ENCODE measurements around the gene JAK1.
A peak's percentile ranks its signal among the peaks of the same experiment; 100 is the strongest.

Gene JAK1

DNA sequence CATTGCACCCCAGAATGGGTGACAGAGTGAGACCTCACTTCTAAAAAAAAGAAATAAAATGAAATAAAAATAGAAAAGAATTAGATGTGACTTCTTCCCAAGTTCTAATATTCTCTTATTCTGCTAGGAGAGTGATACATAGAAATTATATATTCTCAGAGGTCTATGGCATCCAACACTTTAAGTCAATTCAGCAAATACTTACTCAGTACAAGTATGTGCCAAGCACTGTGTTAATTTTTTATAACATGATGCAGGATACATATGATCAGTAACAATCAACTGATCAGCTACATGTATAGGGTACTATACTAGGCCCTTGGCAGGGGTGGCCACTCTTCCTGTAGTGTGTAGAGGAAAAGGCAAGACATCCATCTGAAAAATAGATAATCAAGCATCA, 13.0 kb upstream of the JAK1 start:
- no peak for DNase-seq

DNA sequence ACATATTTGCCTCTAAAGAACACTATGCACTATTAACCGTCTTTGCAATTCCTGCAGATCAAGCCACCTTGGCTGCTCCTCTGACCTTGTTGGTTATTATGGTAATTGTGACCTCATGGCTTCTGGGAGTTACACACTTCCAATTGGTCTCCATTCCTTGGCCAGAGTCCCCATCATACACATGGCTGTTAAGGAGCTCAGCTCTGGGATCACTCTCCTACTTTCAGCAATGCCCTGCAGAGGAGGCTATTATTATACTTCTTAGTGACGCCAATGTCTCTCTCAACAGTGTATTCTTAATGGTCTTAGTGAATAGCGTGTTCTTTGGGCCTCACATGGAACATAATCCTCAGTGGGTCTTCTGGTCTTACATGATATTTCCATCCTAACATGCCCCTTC, 10.0 kb upstream of the JAK1 start:
- no peak for DNase-seq

DNA sequence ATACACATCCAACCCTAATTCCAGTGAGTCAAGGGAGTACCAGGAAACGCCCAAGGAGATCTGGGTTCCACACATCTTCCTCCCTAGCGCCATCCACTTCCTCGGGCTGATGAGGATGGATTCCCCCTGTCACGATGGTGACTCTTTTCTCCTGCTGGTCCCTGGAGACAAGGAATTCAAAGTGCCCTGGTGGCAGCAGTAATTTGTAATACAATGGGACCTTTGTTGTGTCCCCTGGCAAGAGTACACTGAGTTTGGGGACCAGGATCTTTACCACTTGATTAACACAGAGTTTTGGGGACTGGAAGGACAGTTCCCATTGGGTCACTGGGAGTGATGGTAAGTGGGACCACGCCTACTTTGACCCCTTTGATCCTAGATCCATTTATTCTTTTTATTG, 9.4 kb upstream of the JAK1 start:
- no peak for DNase-seq

DNA sequence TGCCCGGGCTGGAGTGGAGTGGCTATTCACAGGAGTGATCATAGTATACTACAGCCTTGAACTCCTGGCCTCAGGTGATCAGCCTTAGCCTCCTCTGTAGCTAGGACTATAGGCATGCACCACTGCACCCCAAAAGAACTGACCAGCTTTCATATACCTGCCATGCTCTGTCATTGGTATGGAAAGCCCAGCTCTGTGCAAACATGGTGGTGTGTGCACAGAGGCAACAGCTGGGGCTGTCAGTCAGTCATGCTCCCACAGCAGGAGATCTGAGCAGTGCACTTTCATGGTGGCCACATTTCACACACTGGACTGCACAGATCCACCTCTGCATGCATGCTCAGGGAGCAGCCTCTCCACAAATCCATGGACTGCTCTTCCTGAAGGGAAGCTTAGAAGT, 8.8 kb upstream of the JAK1 start:
- DNase-seq: no peak

DNA sequence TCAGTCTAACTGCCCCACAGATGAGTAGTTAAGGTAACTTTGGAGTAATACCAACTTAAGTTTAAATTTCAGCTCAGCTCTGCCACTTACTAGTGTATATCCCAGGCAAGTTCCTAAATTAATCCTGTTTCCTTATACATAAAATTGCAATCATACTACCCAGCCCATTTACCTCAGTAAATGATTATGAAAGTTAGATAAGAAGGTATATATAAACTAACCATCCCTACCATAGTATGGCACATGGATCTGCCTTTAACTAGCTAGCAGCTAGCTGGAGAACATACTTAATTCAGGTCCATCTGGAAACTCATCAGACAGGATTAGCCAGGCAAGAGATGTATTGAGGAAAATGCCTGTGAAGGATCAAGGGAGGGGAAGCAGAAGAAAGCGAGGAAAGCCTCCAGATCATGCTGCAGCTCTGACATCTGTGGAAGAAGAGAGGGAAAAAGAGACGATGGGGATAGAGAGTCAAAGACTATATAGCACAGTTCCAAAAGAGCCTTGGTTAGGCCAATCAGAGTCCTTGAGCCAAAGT, 8.0 kb upstream of the JAK1 start:
- DNase-seq: no peak

DNA sequence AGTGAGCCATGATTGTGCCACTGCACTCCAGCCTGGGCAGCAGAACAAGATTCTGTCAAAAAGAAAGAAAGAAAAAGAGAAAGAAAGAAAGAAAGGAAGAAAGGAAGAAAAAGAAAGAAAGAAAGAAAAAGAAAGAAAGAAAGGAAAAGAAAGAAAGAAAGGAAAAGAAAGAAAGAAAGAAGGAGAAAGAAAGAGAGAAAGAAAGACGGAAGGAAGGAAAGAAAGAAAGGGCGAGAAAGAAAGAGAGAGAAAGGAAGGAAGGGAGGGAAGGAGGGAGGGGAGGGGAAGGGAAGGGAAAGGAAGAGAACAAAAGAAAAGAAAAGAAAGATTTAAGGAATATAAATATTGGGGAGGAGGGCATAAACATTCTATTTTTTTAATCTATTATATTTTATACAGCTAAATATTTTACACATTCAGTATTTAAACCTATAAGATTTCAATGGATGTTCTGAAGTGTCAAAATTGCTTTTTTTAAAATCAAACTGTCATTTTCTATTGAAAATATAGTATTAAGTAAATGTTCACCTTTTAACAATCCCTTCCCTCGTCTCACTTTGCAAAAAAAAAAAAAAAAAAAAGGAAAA, 6.8 kb upstream of the JAK1 start:
- DNase-seq: no peak

DNA sequence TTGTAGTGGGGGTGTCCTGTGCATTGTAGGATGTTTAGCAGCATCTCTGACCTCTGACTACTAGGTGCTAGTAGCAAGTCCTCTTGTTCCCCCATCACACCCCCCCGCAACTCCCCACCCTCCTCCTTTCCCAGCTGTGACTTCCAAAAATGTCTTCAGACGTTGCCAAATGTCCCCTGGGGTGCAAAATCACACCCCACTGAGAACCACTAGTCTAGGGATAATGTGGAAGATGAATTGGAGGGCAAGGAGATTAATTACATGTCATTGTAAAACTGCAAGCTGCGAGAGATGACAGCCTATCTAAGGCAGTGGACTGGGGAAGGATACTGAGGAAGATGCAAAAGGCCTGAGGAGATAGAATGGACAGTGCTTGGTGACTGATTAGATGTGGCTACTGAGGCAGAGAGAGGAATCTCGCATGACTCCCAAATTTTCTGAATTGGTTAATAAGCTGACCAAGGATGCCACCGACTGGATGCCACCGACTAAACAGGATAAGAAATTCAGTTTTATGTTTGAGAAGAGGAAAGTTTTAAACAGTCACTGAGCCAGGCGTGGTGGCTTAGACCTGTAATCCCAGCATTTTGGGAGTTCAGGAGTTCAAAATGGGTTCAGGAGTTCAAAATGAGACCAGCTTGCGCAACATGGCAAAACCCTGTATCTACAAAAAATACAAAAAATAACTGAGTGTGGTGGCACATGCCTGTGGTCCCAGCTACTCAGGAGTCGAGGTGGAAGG, 3.1 kb upstream of the JAK1 start:
- no peak for DNase-seq

DNA sequence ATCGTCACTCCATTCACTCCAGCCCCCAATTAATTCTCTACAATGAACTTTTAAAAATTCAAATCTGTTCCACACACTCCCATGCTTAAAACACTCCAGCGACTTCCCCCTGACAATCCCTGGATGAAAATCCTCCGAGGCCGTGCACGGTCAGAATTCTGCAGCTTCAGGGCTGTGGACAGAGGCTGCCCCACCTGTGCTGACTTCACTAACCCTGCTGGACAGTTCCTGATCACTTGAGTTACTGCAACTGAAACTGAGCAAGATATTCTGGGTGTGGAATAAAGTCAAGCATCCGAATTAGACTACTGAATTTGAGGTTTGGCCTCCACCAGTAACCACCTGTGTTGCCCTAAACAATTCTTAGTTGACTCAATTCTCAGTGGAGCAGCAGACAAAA, 1.0 kb upstream of the JAK1 start:
- no peak for DNase-seq

DNA sequence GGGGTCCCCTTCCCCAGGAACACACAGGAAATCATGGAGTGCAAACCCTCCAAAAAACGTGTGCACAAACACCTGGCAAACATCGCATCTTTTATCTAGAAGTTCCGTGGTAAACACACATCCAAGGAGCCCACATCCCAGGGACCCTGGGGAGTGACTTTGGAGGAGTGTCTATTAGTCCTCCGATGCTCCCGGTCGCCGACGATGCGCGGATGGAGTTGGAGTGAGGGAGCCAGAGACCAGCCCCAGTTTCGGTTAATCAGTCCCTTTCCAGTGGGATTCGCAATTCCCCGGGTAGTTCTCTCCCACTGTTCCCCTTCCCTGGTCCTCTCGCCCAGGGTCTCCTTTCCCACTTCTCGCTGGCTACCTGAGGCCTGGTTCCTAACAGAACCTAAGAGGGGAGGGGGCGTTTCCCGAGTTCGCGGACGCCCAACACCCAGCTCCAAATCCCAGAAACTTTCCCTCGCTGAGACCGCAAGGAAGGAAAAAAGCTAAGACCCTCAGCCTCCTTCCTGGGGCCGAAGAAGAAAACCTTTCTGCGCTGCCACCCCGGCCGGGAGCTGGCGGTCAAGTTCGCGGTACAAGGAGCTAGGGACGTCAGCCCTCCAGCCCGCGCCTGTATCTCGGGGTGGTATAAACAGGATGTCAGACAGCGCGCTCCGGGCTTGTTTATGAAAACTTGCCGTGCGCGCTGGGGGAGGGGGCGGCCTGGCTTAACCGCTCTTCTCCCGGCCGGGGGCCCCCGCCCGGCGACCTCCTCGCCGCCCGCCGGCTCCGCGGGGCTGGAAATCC, 787 bp downstream of the JAK1 start:
- peak; percentile 67 for DNase-seq

DNA sequence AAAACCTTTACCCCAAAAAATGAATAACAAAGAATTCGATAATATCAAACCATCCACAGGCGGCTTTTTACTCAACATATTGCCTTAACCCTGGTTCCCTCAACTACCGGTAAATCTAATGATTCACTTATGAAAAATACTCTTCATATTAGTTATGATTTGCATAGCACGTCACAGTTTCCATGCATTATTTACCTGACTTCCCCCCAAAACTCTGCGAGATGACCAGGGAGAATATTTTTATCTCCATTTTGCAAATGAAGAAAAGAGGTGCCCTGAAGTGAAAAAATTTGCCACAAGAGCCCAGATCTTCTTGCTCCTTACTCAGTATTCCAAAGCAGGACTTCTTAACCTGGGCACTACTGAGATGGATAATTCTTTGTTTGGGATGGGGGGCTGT, 2.9 kb downstream of the JAK1 start:
- DNase-seq: no peak

DNA sequence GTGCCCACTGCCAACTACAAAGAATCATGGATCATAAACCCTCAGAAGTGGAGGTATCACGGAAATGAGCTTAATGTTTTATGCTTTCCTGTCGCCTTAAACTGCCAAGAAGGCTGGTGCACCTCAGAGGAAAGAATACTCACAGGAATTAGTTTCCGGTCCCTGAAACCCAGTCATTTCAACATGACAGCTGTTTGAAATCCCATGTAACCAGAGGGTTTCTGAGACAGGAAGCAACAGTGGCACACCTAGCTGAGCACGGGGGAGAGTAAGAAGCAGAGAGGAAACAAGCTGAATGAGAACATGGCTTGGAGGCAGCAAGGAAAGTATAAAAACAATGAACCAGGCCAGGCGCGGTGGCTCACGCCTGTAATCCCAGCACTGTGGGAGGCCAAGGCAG, 3.9 kb downstream of the JAK1 start:
- no peak for DNase-seq

DNA sequence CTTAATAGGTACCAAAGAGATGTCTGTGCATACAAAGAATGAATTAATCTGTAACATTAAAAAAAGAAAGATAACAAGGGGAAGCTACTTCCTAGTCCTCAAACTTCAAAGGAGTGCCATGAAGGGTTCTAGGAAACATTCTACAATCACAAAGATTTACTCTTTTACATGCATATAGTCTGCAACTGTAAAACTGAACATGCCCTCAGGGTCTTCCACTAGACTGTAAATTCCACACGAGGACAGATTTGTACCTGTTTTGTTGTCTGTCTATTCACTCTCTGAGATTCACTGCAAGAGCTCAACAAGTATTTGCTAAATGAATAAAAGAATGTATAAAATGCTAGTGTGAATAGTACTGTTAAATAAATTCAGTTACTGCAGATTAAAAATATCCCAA, 4.4 kb downstream of the JAK1 start:
- DNase-seq: no peak

DNA sequence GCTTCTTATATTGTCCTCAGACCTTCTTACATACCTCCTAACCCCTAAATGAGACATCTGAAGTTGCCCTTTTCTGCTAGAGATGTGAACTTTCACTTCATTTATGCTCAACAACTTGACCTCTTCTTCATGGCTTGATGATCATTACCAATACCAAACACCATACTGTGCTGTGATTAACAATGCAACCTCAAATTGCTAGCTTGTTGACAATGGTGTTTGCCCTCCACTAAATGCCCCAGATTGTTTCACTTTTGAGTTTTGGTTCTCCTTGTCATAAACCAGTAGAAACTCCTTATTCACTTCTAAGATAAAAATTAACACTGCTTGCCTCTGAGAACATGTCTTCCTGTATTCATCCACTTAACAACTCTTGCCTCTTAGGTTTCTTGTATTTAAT, 5.6 kb downstream of the JAK1 start:
- DNase-seq: peak; percentile 65

DNA sequence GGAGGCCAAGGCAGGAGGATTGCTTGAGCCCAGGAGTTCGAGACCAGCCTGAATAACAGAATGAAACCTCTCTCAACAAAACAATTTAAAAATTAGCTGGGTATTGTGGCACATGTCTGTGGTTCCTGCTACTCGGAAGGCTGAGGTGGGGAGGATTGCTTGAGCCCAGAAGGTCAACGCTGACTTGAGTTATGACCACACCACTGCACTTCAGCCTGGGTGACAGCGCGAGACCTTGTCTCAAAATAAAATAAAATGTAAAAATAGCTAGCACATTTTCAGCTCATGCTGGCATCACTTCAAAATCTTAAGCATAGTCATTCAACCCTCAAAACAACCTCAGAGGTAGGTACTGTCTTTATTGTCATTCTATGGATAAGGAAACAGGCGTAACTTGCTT, 6.4 kb downstream of the JAK1 start:
- DNase-seq: peak; percentile 29

DNA sequence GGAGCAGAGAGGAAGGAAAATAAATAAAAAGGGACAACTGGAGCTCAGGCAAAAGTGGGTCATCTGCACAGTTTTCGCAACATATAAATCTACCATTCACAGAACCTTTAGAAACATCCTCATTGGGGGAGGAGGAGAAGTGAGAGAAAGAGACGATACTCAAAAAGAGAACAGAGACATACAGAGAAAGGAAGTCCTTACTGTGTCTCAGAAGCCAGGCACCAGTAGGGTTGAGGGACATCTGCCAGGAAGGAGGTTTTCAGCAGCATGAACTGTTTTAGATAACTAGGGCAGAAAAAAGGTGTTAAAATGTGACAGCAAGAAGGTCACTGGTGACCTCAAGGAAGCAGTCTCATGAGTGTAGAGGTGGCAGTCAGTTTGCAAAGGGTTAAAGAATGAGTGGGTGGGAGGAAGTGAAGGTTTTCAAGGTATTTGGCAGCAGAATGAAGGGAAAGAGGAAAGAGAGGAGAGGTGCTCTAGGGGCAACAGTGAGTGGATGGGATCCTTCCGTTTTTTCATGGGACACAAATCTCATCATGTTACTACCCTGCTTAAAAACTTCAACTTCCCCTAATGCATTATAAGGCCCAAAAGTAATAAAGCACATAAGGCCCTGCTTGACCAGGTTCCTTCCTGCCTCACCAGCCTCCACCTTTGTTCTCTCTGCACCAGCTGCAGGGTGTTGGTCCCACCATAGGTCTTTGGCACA, 9.5 kb downstream of the JAK1 start:
- DNase-seq: peak; percentile 81

DNA sequence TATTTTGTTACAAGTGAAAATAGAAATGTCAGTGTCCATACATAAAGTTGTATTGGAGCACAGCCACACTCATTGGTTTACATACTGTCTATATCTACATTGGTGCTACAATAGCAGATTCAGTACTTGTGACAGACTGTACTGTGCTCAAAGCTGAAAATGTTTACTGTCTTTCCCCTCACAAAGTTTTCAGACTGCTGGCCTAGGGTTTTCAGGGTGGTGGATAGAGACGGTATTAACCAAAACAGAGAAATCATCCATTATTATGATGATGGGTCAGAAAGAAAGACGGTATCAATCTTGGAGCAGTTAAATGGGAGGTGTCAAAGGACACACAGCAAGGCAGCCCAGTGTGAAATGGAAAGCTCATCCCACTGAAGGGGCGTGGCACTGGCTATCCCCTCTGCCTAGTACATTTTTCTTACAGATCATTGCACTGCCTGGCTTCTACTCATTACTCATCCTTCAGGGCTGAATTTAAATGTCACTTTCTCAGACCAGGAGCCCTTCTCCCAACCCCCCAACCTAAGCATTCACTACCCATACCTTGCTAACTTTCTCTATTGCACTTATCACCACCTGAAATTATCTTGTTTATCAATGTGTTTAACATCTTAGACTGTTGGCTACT, 10.2 kb downstream of the JAK1 start:
- DNase-seq: peak; percentile 57

DNA sequence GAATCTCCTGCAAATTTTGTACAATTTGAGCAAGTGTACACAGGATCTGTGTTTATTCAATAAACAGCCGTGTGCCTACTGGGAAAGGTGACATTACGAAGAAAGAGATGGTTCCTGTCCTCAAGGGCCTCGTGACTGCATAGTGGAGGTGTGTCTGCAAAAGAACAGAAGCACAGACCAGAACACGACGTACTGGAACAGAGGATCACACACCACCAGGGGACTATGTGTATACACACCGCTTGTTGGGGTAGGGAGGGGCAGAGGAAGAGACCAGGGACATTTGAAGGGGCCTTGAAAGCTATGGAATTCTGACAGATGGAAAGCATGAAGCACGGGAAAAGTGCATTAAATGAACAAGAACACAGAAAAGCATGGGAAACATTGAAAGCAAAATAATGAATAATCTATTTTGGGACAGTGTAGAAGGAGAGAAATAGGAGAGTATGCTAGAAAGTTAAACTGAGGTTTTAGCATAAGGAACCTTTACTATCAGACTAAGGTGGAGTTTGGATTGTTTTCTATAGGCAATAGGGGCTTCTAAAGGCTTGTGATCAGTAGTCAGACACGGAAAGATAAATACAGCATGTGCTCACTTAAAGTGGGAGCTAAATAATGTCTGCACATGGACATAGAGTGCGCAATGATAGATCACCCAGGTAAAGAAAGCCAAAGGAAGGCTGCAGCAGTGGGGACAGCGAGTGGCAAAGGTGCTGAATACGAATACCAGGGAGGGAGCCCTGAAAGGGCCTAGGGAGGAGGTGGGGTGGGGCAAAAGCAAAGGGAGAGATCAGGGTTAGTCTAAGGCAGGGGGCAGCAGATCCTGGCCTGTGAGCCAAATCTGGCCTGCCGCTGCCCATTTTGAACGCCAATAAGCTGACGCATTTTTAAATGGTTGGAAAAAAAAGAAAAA, 11.0 kb downstream of the JAK1 start:
- no peak for DNase-seq

DNA sequence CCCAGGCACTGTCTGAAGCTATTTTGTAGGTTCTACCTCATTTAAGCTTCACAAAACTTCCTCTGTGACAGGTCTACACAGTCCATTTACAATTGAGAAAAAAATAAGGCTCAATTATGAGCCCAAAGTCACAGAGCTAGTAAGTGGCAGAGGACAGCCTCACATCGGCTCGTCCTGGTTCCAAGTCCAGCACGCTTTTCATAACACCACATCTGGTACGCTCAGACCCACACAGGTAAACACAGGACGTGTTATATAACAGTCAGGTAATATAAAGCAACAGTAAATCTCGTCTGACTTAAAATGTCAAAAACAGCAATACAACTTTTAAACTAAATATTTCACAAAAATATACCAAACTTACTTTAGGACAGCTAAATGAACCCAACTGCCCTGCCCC, 13.1 kb downstream of the JAK1 start:
- no peak for DNase-seq

DNA sequence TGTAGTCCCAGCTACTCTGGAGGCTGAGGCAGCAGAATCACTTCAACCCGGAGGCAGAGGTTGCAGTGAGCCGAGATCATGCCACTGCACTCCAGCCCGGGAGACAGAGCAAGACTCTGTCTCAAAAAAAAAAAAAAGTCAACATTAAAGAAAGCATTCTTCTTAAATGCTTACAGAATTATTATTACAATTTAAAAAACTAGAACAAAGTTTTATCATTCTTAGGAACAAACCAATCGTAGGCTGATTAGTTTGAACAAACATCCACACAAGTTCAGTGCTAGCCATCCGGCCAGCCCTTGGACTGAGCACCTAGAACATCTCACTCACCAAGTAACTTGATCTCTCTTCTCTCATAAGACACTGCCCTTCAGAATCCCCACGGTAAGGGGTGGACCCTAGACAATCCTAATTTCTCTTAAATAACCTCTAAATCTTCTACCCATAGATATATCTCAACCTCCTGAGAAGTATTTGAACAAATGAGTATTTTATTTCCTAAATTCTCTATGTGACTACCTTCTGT, 16.0 kb downstream of the JAK1 start:
- no peak for DNase-seq

DNA sequence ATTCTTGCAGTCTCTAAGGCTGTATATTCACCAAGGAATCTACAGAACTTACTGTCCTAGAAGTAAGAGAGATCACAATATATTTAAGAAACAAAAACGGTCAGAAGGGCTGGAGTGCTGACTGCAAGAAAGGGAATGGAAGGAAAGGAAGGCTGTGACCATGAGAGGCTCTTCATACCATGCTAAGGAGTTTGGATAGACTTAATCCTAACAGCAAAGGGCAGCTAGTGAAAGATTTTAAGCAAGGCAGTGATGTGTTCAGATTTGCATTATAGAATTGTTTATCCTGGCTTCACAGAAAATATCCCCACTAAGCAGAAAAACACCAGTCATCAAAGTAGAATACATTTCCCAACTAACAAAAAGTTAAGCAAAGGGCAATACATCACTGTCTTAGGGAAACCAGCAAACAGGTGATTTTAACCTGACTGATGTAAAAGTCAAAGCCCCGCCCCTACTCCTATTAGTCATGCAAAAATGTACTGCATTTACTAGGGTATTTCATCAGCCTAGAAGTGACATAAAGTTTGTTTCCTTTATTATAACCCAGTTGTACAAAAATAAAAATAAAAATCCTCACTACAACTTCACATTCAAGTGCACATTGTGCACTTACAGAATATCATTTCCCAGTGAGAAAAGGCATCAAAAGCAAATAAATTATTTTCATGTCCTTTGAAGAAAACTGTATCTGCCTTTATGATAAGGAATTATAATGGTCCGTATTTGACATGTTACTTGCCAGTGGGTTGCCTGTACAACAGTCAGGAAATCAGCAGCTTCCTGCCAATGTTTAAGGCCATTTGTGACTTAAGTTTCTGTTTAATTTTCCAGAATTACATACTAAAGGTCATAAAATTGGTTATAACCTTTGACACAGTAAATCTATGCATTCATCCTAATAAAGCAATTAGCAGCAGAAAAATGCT, 17.2 kb downstream of the JAK1 start:
- no peak for DNase-seq

Data from suppressor macrophage treated with lipopolysaccharide for 4 hours (primary cell).